Natural killer cell (primary cell): ENCODE data around the gene SGPP1. TPM values are rescaled to one million over a fixed set of nuclear protein-coding genes. Genes with fewer than 3 reads are reported as not detected.

Experiments used
- ATAC-seq, 3 donors: fragments of 150-1000 bp in 2 of 3; fragments of 200-7000 bp in 1 of 3; cut with Tn5 transposase; 1 replicate in 1 of 3; 2 replicates in 2 of 3; pipeline ENCODE4 v1.10.0; 2021; ENCODE audit warnings: mild to moderate bottlenecking in 2 of 3, moderate library complexity in 2 of 3
- DNase-seq, 2 donors: peaks; one replicate each; pipeline versions ENCODE4 v3.0.0 to v3.0.0-alpha.2; 2013 to 2021; ENCODE audit warnings: mixed read lengths in 1 of 2
- H3K27ac ChIP-seq: one replicate; pipeline ENCODE4 v1.5.1; 2013; ENCODE audit warnings: mild to moderate bottlenecking, low read length
- H3K27me3 ChIP-seq: one replicate; pipeline ENCODE4 v1.6.1; 2013; ENCODE audit warnings: low read length; ENCODE audit not compliant: control insufficient read depth, insufficient read depth
- H3K36me3 ChIP-seq: one replicate; pipeline ENCODE4 v1.6.1; 2013; ENCODE audit warnings: low read length; ENCODE audit not compliant: control insufficient read depth, insufficient read depth
- H3K4me1 ChIP-seq: one replicate; pipeline ENCODE4 v1.6.1; 2013; ENCODE audit warnings: low read length; ENCODE audit not compliant: control insufficient read depth, insufficient read depth
- H3K4me3 ChIP-seq: one replicate; pipeline ENCODE4 v1.5.1; 2013; ENCODE audit warnings: low read length
- H3K9me3 ChIP-seq: one replicate; pipeline ENCODE4 v1.6.1; 2013; ENCODE audit warnings: low read length; ENCODE audit not compliant: control insufficient read depth, insufficient read depth
- H3K27ac Mint-ChIP-seq, 2 donors: one replicate each; pipeline ENCODE4 v1.8.0; 2022; ENCODE audit warnings: mild to moderate bottlenecking in 2 of 2, mixed read lengths in 2 of 2, moderate library complexity in 1 of 2
- H3K27me3 Mint-ChIP-seq, 2 donors: one replicate each; pipeline ENCODE4 v1.8.0; 2022; ENCODE audit warnings: low read depth in 2 of 2, mixed read lengths in 2 of 2
- H3K36me3 Mint-ChIP-seq: one replicate; pipeline ENCODE4 v1.8.0; 2022; ENCODE audit warnings: mixed read lengths
- H3K4me1 Mint-ChIP-seq, 2 donors: one replicate each; pipeline ENCODE4 v1.8.0; 2022; ENCODE audit warnings: mixed read lengths in 2 of 2
- H3K4me3 Mint-ChIP-seq: one replicate; pipeline ENCODE4 v1.8.0; 2022; ENCODE audit warnings: mild to moderate bottlenecking, moderate library complexity, mixed read lengths
- H3K9me3 Mint-ChIP-seq, 2 donors: one replicate each; pipeline ENCODE4 v1.8.0; 2022; ENCODE audit warnings: mixed read lengths in 2 of 2
- CTCF ChIP-seq: fragments of 200-600 bp; IDR thresholded peaks from one replicate; pipeline ENCODE4 v1.8.0; 2022; ENCODE audit warnings: antibody characterized with exemption
- WGBS: methylation state at CpG from one replicate; pipeline ENCODE4 v1.1.7; 2013; ENCODE audit warnings: missing lambda C conversion rate; ENCODE audit not compliant: insufficient coverage; 5-methylcytosine and 5-hydroxymethylcytosine counted together
- intact Hi-C: fragments of 100-400 bp; cut with micrococcal nuclease; formaldehyde crosslinking; loops from one replicate; pipeline ENCODE4 v1.14.2; 2022
- total RNA-seq, 4 donors: library from RNA; stranded (reverse); fragments of 120-200 nt in 1 of 4; gene quantifications; one replicate each; pipeline versions ENCODE4 v1.2.3 to v1.2.4, GENCODE V29; 2013 to 2022

SGPP1 gene
- total RNA-seq, 3 donors from 2014 or later (not counting 1 experiment from before 2014, with no cell fraction given) = 17.8 to 23.4 (median 23.3) TPM

DNA sequence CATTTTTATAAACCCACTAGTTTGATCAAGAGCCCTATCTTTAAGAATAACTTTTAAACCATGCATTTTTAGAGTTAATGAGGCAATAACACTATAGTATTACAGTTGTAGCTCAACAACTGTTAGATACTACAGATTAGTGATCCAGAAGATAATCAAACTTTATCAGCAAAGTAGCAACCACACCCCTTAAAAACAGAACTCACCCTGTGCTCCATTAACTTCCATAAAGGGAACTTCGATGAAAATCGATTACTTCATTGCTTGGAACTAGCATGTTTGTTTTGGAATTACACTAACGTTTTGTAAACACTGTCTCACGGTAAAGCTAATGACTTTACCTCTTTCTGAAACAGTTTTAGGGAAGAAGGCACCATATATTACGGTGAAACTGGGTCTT, 1.4 kb downstream of the SGPP1 start:
- peaks cover 37 to 47% of the 10 kb centered on the region in 2 donors for H3K4me1 Mint-ChIP-seq
- peak overlapping the region; percentile 93 for H3K4me3 ChIP-seq
- H3K36me3 ChIP-seq = peaks cover 1% of the 10 kb centered on the region
- H3K27ac Mint-ChIP-seq = peak overlapping the region; percentile 90 to 94
- H3K9me3 Mint-ChIP-seq = no peaks in the 10 kb centered on the region
- ATAC-seq (no peak), DNase-seq (no peak)
- no peaks in the 10 kb centered on the region for H3K27me3 ChIP-seq
- peak overlapping the region; percentile 99 for H3K4me3 Mint-ChIP-seq
- H3K4me1 ChIP-seq = peaks cover 15% of the 10 kb centered on the region
- no peak for TF ChIP-seq CTCF
- no peaks in the 10 kb centered on the region for H3K36me3 Mint-ChIP-seq
- H3K27ac ChIP-seq = no peak overlapping the region
- no peaks in the 10 kb centered on the region for H3K27me3 Mint-ChIP-seq
- 15% methylated on average over 4 of the region's 5 CpGs for WGBS
- intact Hi-C loops = loop anchor here (5.0 kb wide), 1 partner anchor 44 kb away; no protein-coding TSS in a partner anchor
- H3K9me3 ChIP-seq = no peaks in the 10 kb centered on the region

- DNase-seq (no peak), ATAC-seq (no peak)
- Histone ChIP-seq H3K36me3 (peaks cover 2% of the 10 kb centered on the region), H3K9me3 (no peaks in the 10 kb centered on the region), H3K4me1 (peaks cover 15% of the 10 kb centered on the region), H3K27me3 (no peaks in the 10 kb centered on the region), H3K27ac (no peak overlapping the region), H3K4me3 (peak overlapping the region; percentile 93)
- Mint-ChIP-seq H3K9me3 (no peaks in the 10 kb centered on the region), H3K27ac (peak overlapping the region; percentile 90 to 94), H3K36me3 (no peaks in the 10 kb centered on the region), H3K4me1 (peaks cover 37 to 47% of the 10 kb centered on the region in 2 donors), H3K27me3 (no peaks in the 10 kb centered on the region), H3K4me3 (peak overlapping the region; percentile 99)
- TF ChIP-seq CTCF = no peak
- intact Hi-C loops = loop anchor here (5.0 kb wide), 1 partner anchor 44 kb away; no protein-coding TSS in a partner anchor
- WGBS = 88% methylated on average over 3 of the region's 8 CpGs
These were observed 1.9 kb downstream of the SGPP1 start for GRCh38 chr14:63725786-63726460.

GRCh38 chr14:63717702-63718101, 10.2 kb downstream of the SGPP1 start:
- peaks cover 2% of the 10 kb centered on the region for H3K4me1 ChIP-seq
- no peak overlapping the region for H3K27ac Mint-ChIP-seq
- intact Hi-C loops = no loop called here
- no peak overlapping the region for H3K4me3 Mint-ChIP-seq
- H3K9me3 ChIP-seq = peaks cover 15% of the 10 kb centered on the region
- WGBS = 75% methylated on average over 1 of the region's 2 CpGs
- H3K27me3 ChIP-seq = no peaks in the 10 kb centered on the region
- no peak overlapping the region for H3K4me3 ChIP-seq
- peaks cover 19 to 23% of the 10 kb centered on the region in 2 donors for H3K4me1 Mint-ChIP-seq
- peak in 2 of 3 donors; percentile 28 to 52 for ATAC-seq
- H3K36me3 Mint-ChIP-seq = peaks cover 8% of the 10 kb centered on the region
- peaks cover 3% of the 10 kb centered on the region for H3K36me3 ChIP-seq
- no peaks in the 10 kb centered on the region for H3K27me3 Mint-ChIP-seq
- no peaks in the 10 kb centered on the region for H3K9me3 Mint-ChIP-seq
- peak in 1 of 2 donors; percentile 20 for DNase-seq
- no peak for TF ChIP-seq CTCF
- H3K27ac ChIP-seq = no peak overlapping the region
